ENCODE data around the gene DCAF8. TPM values are rescaled to one million over a fixed set of nuclear protein-coding genes. Genes with fewer than 3 reads are reported as not detected.

Gene DCAF8
- total and polyA plus RNA-seq, 7 donors: 45.4 to 204 (median 182) TPM

- ATAC-seq (no peak), DNase-seq (no peak)
- intact Hi-C loops (cut with DNase I): loop anchor here in 1 of 2 donors (5.0 kb wide), 1 partner anchor 109 kb away; the partner anchor contains the start of gene IGSF8
- Histone ChIP-seq H3K4me1 (peaks cover 48% of the 10 kb centered on the region), H3K9me3 (no peaks in the 10 kb centered on the region), H3K27me3 (ENCODE audit: insufficient read depth in 3 of 3, low read length in 2 of 3) (no peaks in the 10 kb centered on the region), H3K4me3 (peak overlapping the region; percentile 95), H3K36me3 (ENCODE audit: insufficient read depth in 1 of 2, low read depth in 1 of 2) (peaks cover 0 to 43% of the 10 kb centered on the region in 2 donors), H3K27ac (peak overlapping the region; percentile 92)
- TF ChIP-seq CTCF (IDR thresholded peaks at IDR 0.05): no peak
- 54 to 70% (median 59%) methylated on average over 9 of the region's 9 CpGs for WGBS, 3 donors
Observed at GRCh38 chr1:160206421-160207117, 55.8 kb downstream of the DCAF8 start.

GRCh38 chr1:160206036-160206389 is 56.3 kb downstream of the DCAF8 start:
- ATAC-seq (peak; percentile 22 to 52 (median 42)), DNase-seq (peak in 1 of 2 donors; percentile 53)
- Histone ChIP-seq H3K27ac (peak overlapping the region; percentile 92), H3K4me3 (peak overlapping the region; percentile 95), H3K9me3 (no peaks in the 10 kb centered on the region), H3K4me1 (peaks cover 48% of the 10 kb centered on the region), H3K36me3 (ENCODE audit: insufficient read depth in 1 of 2, low read depth in 1 of 2) (peaks cover 0 to 43% of the 10 kb centered on the region in 2 donors), H3K27me3 (ENCODE audit: insufficient read depth in 3 of 3, low read length in 2 of 3) (no peaks in the 10 kb centered on the region)
- no peak for TF ChIP-seq CTCF (IDR thresholded peaks at IDR 0.05)
- 20 to 23% (median 21%) methylated on average over 9 of the region's 9 CpGs for WGBS, 3 donors
- intact Hi-C loops (cut with DNase I): loop anchor here in 1 of 2 donors (5.0 kb wide), 1 partner anchor 109 kb away; the partner anchor contains the start of gene IGSF8

- Histone ChIP-seq H3K4me1 (peaks cover 44% of the 10 kb centered on the region), H3K27me3 (ENCODE audit: insufficient read depth in 3 of 3, low read length in 2 of 3) (no peaks in the 10 kb centered on the region), H3K36me3 (ENCODE audit: insufficient read depth in 1 of 2, low read depth in 1 of 2) (peaks cover 0 to 44% of the 10 kb centered on the region in 2 donors), H3K9me3 (no peaks in the 10 kb centered on the region), H3K27ac (peak within 1 kb of the TSS; percentile 92), H3K4me3 (peak within 1 kb of the TSS; percentile 95)
- intact Hi-C loops (cut with DNase I): loop anchor here in 1 of 2 donors (5.0 kb wide), 1 partner anchor 108 kb away; the partner anchor contains the start of gene IGSF8
- DNase-seq (peak; percentile 84), ATAC-seq (peak; percentile 72 to 86 (median 81))
- 1 to 2% (median 2%) methylated on average over 47 to 76 of the region's 76 CpGs for WGBS, 3 donors
- no peak for TF ChIP-seq CTCF (IDR thresholded peaks at IDR 0.05)
Observed at GRCh38 chr1:160205242-160206035, 56.9 kb downstream of the DCAF8 start, which contains the start of gene PEA15. Gene PEA15, plus strand, starts transcription at chr1:160205384. Its CDS starts 6,161 bp downstream, at chr1:160211545.

GRCh38 chr1:160204526-160205241 is 57.7 kb downstream of the DCAF8 start:
- Histone ChIP-seq H3K27ac (peak overlapping the region; percentile 92), H3K27me3 (ENCODE audit: insufficient read depth in 3 of 3, low read length in 2 of 3) (no peaks in the 10 kb centered on the region), H3K4me3 (peak overlapping the region; percentile 95), H3K36me3 (ENCODE audit: insufficient read depth in 1 of 2, low read depth in 1 of 2) (peaks cover 0 to 52% of the 10 kb centered on the region in 2 donors), H3K4me1 (peaks cover 37% of the 10 kb centered on the region), H3K9me3 (no peaks in the 10 kb centered on the region)
- 17 to 32% (median 18%) methylated on average over 6 to 7 of the region's 7 CpGs for WGBS, 3 donors
- ATAC-seq (peak; percentile 1 to 41 (median 6)), DNase-seq (no peak)
- TF ChIP-seq CTCF (IDR thresholded peaks at IDR 0.05): no peak
- intact Hi-C loops (cut with DNase I): loop anchor here in 1 of 2 donors (5.0 kb wide), 1 partner anchor 107 kb away; the partner anchor contains the start of gene IGSF8

Measured in psoas muscle (tissue), 8 donors.